K562 (cell line): ENCODE data around the gene PIP5K1B. TPM values are rescaled to one million over a fixed set of nuclear protein-coding genes. Genes with fewer than 3 reads are reported as not detected.

Experiments used
- ATF2 ChIP-seq: sonication (generic); formaldehyde crosslinking; IDR thresholded peaks from 2 replicates; pipeline ENCODE4 v1.8.1; 2022; ENCODE audit warnings: missing genetic modification reagents
- BACH1 ChIP-seq: fragments of 200-800 bp; sonication (Bioruptor generic); IDR thresholded peaks from 2 replicates; pipeline ENCODE4 v1.6.1; 2016; ENCODE audit warnings: missing genetic modification characterization, missing compliant biosample characterization
- CBFA2T3 ChIP-seq: fragments of 450-650 bp; IDR thresholded peaks from 2 replicates; pipeline ENCODE4 v1.6.1; 2017
- DLX4 ChIP-seq: fragments of 250-450 bp; sonication (Bioruptor Pico); IDR thresholded peaks from 2 replicates; pipeline ENCODE4 v1.6.1; 2021; ENCODE audit warnings: mild to moderate bottlenecking
- FOSL1 ChIP-seq: fragments of 200-800 bp; sonication (Bioruptor generic); conservative IDR thresholded peaks from 2 replicates; pipeline ENCODE4 v1.6.1; 2016; ENCODE audit warnings: missing genetic modification characterization, missing compliant biosample characterization
- FOXJ2 ChIP-seq: fragments of 200-800 bp; sonication (Bioruptor generic); IDR thresholded peaks from 2 replicates; pipeline ENCODE4 v1.6.1; 2016; ENCODE audit warnings: missing genetic modification characterization, missing compliant biosample characterization
- FOXJ3 ChIP-seq: sonication (generic); formaldehyde crosslinking; IDR thresholded peaks from 2 replicates; pipeline ENCODE4 v1.4.0; 2020; ENCODE audit warnings: mild to moderate bottlenecking, missing genetic modification reagents
- HDAC1 ChIP-seq, 2 experiments: fragments of 450-650 bp; IDR thresholded peaks; 2 replicates each; pipeline ENCODE4 v1.6.1; 2016 to 2017; ENCODE audit warnings: inconsistent platforms in 1 of 2, mild to moderate bottlenecking in 1 of 2, moderate library complexity in 1 of 2
- KLF1 ChIP-seq: fragments of 450-650 bp; IDR thresholded peaks from 2 replicates; pipeline ENCODE4 v1.6.1; 2016; ENCODE audit warnings: missing genetic modification characterization, missing compliant biosample characterization
- NFIX ChIP-seq: fragments of 250-450 bp; sonication (Bioruptor Pico); IDR thresholded peaks from 2 replicates; pipeline ENCODE4 v1.4.0; 2020; ENCODE audit warnings: low read depth, mild to moderate bottlenecking, moderate library complexity
- NR1H2 ChIP-seq: sonication (generic); formaldehyde crosslinking; IDR thresholded peaks from 2 replicates; pipeline ENCODE4 v1.4.0; 2020; ENCODE audit warnings: mild to moderate bottlenecking, missing genetic modification reagents
- RBM25 ChIP-seq: fragments of 200-400 bp; formaldehyde crosslinking; IDR thresholded peaks from 2 replicates; pipeline ENCODE4 v1.6.1; 2018; ENCODE audit warnings: low read length, low read depth, moderate library complexity; ENCODE audit not compliant: severe bottlenecking
- SFPQ ChIP-seq: fragments of 200-400 bp; formaldehyde crosslinking; IDR thresholded peaks from 2 replicates; pipeline ENCODE4 v1.6.1; 2017; ENCODE audit warnings: mild to moderate bottlenecking, low read depth, low read length, moderate library complexity
- TARDBP ChIP-seq: fragments of 450-650 bp; IDR thresholded peaks from 2 replicates; pipeline ENCODE4 v1.6.1; 2016
- ZBTB33 ChIP-seq: sonication (generic); formaldehyde crosslinking; IDR thresholded peaks from 2 replicates; pipeline ENCODE4 v1.8.1; 2023; ENCODE audit warnings: mild to moderate bottlenecking, missing genetic modification reagents
- ZC3H8 ChIP-seq: fragments of 450-650 bp; IDR thresholded peaks from 2 replicates; pipeline ENCODE4 v1.6.1; 2017
- polyA plus RNA-seq, 8 experiments: library from polyadenylated mRNA; depleted of rRNA in 4 of 8; stranded (reverse) in 5 of 8; unstranded in 3 of 8; fragments of >200 nt; fragmentation: Nextera tagmentation in 2 of 8; fragmentation: Illumina TruSeq in 1 of 8; extraction: Ambion mirVana in 2 of 8; extraction: Trizol in 1 of 8; gene quantifications; 2 replicates each; pipeline versions ENCODE4 v1.2.1 to v1.2.3, GENCODE V29; 2011 to 2014; ENCODE audit warnings: inconsistent platforms in 1 of 8, missing spikeins in 1 of 8
- total RNA-seq, 7 experiments: library from RNA; depleted of rRNA in 6 of 7; stranded (reverse); fragments of >200 nt in 6 of 7; fragmentation: Illumina TruSeq in 2 of 7; extraction: Trizol in 2 of 7; gene quantifications; 2 replicates each; pipeline versions ENCODE4 v1.2.1 to v1.2.3, GENCODE V29; 2011 to 2021; ENCODE audit warnings: low replicate concordance in 1 of 7
- TF ChIP-seq, protein P1 (sequence below): fragments of 450-650 bp; IDR thresholded peaks from 2 replicates; pipeline ENCODE4 v1.7.1; 2018; ENCODE audit warnings: mild to moderate bottlenecking, low read depth; ENCODE audit not compliant: partially characterized antibody
- TF ChIP-seq, protein P2 (sequence below): fragments of 250-450 bp; sonication (Bioruptor Pico); IDR thresholded peaks from 2 replicates; pipeline ENCODE4 v1.8.0; 2021; ENCODE audit warnings: borderline replicate concordance, mild to moderate bottlenecking, moderate library complexity; ENCODE audit not compliant: poor library complexity, severe bottlenecking
- TF ChIP-seq, protein P3 (sequence below): fragments of 450-650 bp; formaldehyde crosslinking; IDR thresholded peaks from 2 replicates; pipeline ENCODE4 v1.4.0; 2020; ENCODE audit warnings: mild to moderate bottlenecking

Gene PIP5K1B
- total and polyA plus RNA-seq, 9 of the 15 experiments (the other 6 are each of a cell fraction or from before 2014, with no cell fraction given), result 3.1 to 12.9 (median 7.4) TPM

GRCh38 chr9:68690088-68690487 is 15.0 kb upstream of the PIP5K1B start (continued):
- TF ChIP-seq DLX4 (CRISPR knock-in tag) (no peak), FOXJ2 (tag) (0 out of 2 replicates have a peak, but pooled peaks have one; percentile 35), ZC3H8 (no peak), FOXJ3 (CRISPR knock-in tag) (no peak), TARDBP (no peak), SFPQ (no peak), ATF2 (CRISPR knock-in tag) (no peak), KLF1 (no peak), RBM25 (no peak), CBFA2T3 (peak; percentile 53), FOSL1 (peak; percentile 71), BACH1 (tag) (no peak), ZBTB33 (no peak), NFIX (CRISPR knock-in tag) (no peak), NR1H2 (CRISPR knock-in tag) (no peak), HDAC1 (IDR thresholded peaks at IDR 0.05) (no peak)
- TF ChIP-seq, protein P1, sequence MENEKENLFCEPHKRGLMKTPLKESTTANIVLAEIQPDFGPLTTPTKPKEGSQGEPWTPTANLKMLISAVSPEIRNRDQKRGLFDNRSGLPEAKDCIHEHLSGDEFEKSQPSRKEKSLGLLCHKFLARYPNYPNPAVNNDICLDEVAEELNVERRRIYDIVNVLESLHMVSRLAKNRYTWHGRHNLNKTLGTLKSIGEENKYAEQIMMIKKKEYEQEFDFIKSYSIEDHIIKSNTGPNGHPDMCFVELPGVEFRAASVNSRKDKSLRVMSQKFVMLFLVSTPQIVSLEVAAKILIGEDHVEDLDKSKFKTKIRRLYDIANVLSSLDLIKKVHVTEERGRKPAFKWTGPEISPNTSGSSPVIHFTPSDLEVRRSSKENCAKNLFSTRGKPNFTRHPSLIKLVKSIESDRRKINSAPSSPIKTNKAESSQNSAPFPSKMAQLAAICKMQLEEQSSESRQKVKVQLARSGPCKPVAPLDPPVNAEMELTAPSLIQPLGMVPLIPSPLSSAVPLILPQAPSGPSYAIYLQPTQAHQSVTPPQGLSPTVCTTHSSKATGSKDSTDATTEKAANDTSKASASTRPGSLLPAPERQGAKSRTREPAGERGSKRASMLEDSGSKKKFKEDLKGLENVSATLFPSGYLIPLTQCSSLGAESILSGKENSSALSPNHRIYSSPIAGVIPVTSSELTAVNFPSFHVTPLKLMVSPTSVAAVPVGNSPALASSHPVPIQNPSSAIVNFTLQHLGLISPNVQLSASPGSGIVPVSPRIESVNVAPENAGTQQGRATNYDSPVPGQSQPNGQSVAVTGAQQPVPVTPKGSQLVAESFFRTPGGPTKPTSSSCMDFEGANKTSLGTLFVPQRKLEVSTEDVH, result no peak
- TF ChIP-seq, protein P2, sequence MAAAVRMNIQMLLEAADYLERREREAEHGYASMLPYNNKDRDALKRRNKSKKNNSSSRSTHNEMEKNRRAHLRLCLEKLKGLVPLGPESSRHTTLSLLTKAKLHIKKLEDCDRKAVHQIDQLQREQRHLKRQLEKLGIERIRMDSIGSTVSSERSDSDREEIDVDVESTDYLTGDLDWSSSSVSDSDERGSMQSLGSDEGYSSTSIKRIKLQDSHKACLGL (CRISPR knock-in tag), result no peak
- TF ChIP-seq, protein P3, sequence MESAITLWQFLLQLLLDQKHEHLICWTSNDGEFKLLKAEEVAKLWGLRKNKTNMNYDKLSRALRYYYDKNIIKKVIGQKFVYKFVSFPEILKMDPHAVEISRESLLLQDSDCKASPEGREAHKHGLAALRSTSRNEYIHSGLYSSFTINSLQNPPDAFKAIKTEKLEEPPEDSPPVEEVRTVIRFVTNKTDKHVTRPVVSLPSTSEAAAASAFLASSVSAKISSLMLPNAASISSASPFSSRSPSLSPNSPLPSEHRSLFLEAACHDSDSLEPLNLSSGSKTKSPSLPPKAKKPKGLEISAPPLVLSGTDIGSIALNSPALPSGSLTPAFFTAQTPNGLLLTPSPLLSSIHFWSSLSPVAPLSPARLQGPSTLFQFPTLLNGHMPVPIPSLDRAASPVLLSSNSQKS (CRISPR knock-in tag), result no peak
